Naive thymus-derived CD4-positive, alpha-beta T cell (primary cell): Measurements from ENCODE around the gene OXCT1. TPM values are rescaled to one million over a fixed set of nuclear protein-coding genes. Genes with fewer than 3 reads are reported as not detected.
"Not testable (repeated sequence)": the region's sequence is repeated elsewhere in the genome, so short reads cannot be mapped to it uniquely, and the experiment has no call there.

ENCODE experiments used
- ATAC-seq: fragments of 150-1000 bp; cut with Tn5 transposase; 2 replicates; pipeline ENCODE4 v1.10.0; 2021; ENCODE audit warnings: mild to moderate bottlenecking, moderate library complexity
- CTCF ChIA-PET: fragments of 350-600 bp; sonication (Branson Sonifier 250); formaldehyde crosslinking; loops from one replicate; lab custom pipeline; 2021; ENCODE audit warnings: antibody characterized with exemption; lab: Charles Lee
- POLR2A ChIA-PET: fragments of 350-600 bp; sonication (Branson Sonifier 250); formaldehyde crosslinking; loops from one replicate; lab custom pipeline; 2021; ENCODE audit warnings: antibody characterized with exemption, inconsistent platforms; lab: Charles Lee
- DNase-seq, 9 donors: peaks; one replicate each; pipeline versions ENCODE4 v3.0.0 to v3.0.0-alpha.2; 2020 to 2022; ENCODE audit warnings: mixed read lengths in 1 of 9
- H3K27ac ChIP-seq: one replicate; pipeline ENCODE4 v1.7.0; 2013; ENCODE audit warnings: mild to moderate bottlenecking, low read depth, low read length, moderate library complexity
- H3K27me3 ChIP-seq, 2 donors: one replicate each; pipeline ENCODE4 v1.7.0; 2013; ENCODE audit warnings: low read length in 2 of 2, mild to moderate bottlenecking in 2 of 2, moderate library complexity in 2 of 2; ENCODE audit not compliant: control insufficient read depth in 2 of 2, insufficient read depth in 2 of 2
- H3K36me3 ChIP-seq, 3 experiments: 1 replicate in 2 of 3; 2 replicates in 1 of 3; pipeline ENCODE4 v1.7.0; 2013; ENCODE audit warnings: low read length in 3 of 3, mild to moderate bottlenecking in 3 of 3, moderate library complexity in 1 of 3; ENCODE audit not compliant: insufficient read depth in 3 of 3, control insufficient read depth in 2 of 3
- H3K4me1 ChIP-seq, 2 donors: one replicate each; pipeline ENCODE4 v1.7.0; 2013; ENCODE audit warnings: low read length in 2 of 2, mild to moderate bottlenecking in 2 of 2, moderate library complexity in 1 of 2; ENCODE audit not compliant: control insufficient read depth in 2 of 2, insufficient read depth in 2 of 2
- H3K4me3 ChIP-seq: 2 replicates; pipeline ENCODE4 v1.7.0; 2013; ENCODE audit warnings: mild to moderate bottlenecking, low read length
- H3K9me3 ChIP-seq, 3 experiments: 1 replicate in 2 of 3; 2 replicates in 1 of 3; pipeline ENCODE4 v1.7.0; 2013; ENCODE audit warnings: low read length in 3 of 3; ENCODE audit not compliant: control insufficient read depth in 2 of 3
- H3K27ac Mint-ChIP-seq, 9 donors: one replicate each; pipeline ENCODE4 v1.8.0; 2020 to 2022; ENCODE audit warnings: mixed read lengths in 9 of 9, mild to moderate bottlenecking in 8 of 9, moderate library complexity in 5 of 9, inconsistent platforms in 2 of 9
- H3K27me3 Mint-ChIP-seq, 5 donors: one replicate each; pipeline ENCODE4 v1.8.0; 2021 to 2022; ENCODE audit warnings: mixed read lengths in 5 of 5, mild to moderate bottlenecking in 1 of 5
- H3K36me3 Mint-ChIP-seq, 5 donors: one replicate each; pipeline ENCODE4 v1.8.0; 2020 to 2022; ENCODE audit warnings: mixed read lengths in 5 of 5, mild to moderate bottlenecking in 3 of 5, inconsistent platforms in 1 of 5
- H3K4me1 Mint-ChIP-seq, 7 donors: one replicate each; pipeline ENCODE4 v1.8.0; 2020 to 2022; ENCODE audit warnings: mixed read lengths in 7 of 7, mild to moderate bottlenecking in 3 of 7, inconsistent platforms in 1 of 7
- H3K4me3 Mint-ChIP-seq, 10 donors: one replicate each; pipeline ENCODE4 v1.8.0; 2020 to 2022; ENCODE audit warnings: mild to moderate bottlenecking in 10 of 10, mixed read lengths in 10 of 10, moderate library complexity in 6 of 10, inconsistent platforms in 2 of 10
- H3K9me3 Mint-ChIP-seq, 11 donors: one replicate each; pipeline ENCODE4 v1.8.0; 2020 to 2022; ENCODE audit warnings: mixed read lengths in 11 of 11, mild to moderate bottlenecking in 4 of 11, inconsistent platforms in 1 of 11, moderate library complexity in 1 of 11
- intact Hi-C, 2 donors: fragments of 100-400 bp; cut with micrococcal nuclease; formaldehyde crosslinking; loops; one replicate each; pipeline ENCODE4 v1.15.1; 2023
- polyA plus RNA-seq, 2 donors: library from polyadenylated mRNA; unstranded; fragments of 300-500 nt; fragmentation: Illumina TruSeq; gene quantifications; one replicate each; pipeline ENCODE4 v1.2.3, GENCODE V29; 2021
- total RNA-seq, 6 experiments: library from RNA in 5 of 6; stranded (reverse) in 5 of 6; gene quantifications; 1 replicate in 5 of 6; 2 replicates in 1 of 6; pipeline ENCODE4 v1.2.3 and lab custom pipeline; 2021 to 2026

The OXCT1 gene
- total and polyA plus RNA-seq, 7 experiments from 2014 or later = 18.6 to 53.1 (median 30.0) TPM

- DNase-seq, H3K9me3 Mint-ChIP-seq, H3K4me3 ChIP-seq, CTCF ChIA-PET, intact Hi-C loops, POLR2A ChIA-PET, H3K27me3 ChIP-seq, H3K9me3 ChIP-seq, H3K4me3 Mint-ChIP-seq, H3K27me3 Mint-ChIP-seq, H3K4me1 Mint-ChIP-seq, H3K27ac Mint-ChIP-seq, H3K27ac ChIP-seq, ATAC-seq, H3K4me1 ChIP-seq: not testable (repeated sequence)
- peaks cover 31 to 52% (median 48%) of the 10 kb centered on the region in 5 donors for H3K36me3 Mint-ChIP-seq
- H3K36me3 ChIP-seq = peaks cover 0 to 32% (median 7%) of the 10 kb centered on the region in 3 experiments
Measured at GRCh38 chr5:41742608-41743007, 127.6 kb downstream of the OXCT1 start.

- H3K36me3 Mint-ChIP-seq = peaks cover 28 to 72% (median 62%) of the 10 kb centered on the region in 5 donors
- intact Hi-C loops = no loop called here
- no peaks in the 10 kb centered on the region for H3K27me3 Mint-ChIP-seq
- H3K4me3 Mint-ChIP-seq = no peak overlapping the region
- peaks cover 0 to 30% (median 4%) of the 10 kb centered on the region in 3 experiments for H3K36me3 ChIP-seq
- DNase-seq (no peak), ATAC-seq (no peak)
- H3K27ac Mint-ChIP-seq = no peak overlapping the region
- peaks cover 0 to 3% (median 0%) of the 10 kb centered on the region in 7 donors for H3K4me1 Mint-ChIP-seq
- no peak overlapping the region for H3K27ac ChIP-seq
- H3K4me3 ChIP-seq = no peak overlapping the region
- CTCF ChIA-PET = no interaction called here
- no peaks in the 10 kb centered on the region for H3K27me3 ChIP-seq
- H3K9me3 Mint-ChIP-seq = peaks cover 0 to 4% (median 0%) of the 10 kb centered on the region in 11 donors
- no peaks in the 10 kb centered on the region for H3K9me3 ChIP-seq
- H3K4me1 ChIP-seq = no peaks in the 10 kb centered on the region
- POLR2A ChIA-PET = no interaction called here
Measured at GRCh38 chr5:41738710-41739354, 131.4 kb downstream of the OXCT1 start.

- peaks cover 0 to 3% (median 0%) of the 10 kb centered on the region in 11 donors for H3K9me3 Mint-ChIP-seq
- H3K4me3 ChIP-seq = no peak overlapping the region
- ATAC-seq = no peak
- no peak overlapping the region for H3K4me3 Mint-ChIP-seq
- H3K9me3 ChIP-seq = no peaks in the 10 kb centered on the region
- no peaks in the 10 kb centered on the region for H3K27me3 Mint-ChIP-seq
- no peak overlapping the region for H3K27ac ChIP-seq
- no peak for DNase-seq
- intact Hi-C loops = no loop called here
- H3K36me3 ChIP-seq = peaks cover 0 to 30% (median 4%) of the 10 kb centered on the region in 3 experiments
- POLR2A ChIA-PET = no interaction called here
- H3K36me3 Mint-ChIP-seq = peaks cover 26 to 79% (median 63%) of the 10 kb centered on the region in 5 donors
- peaks cover 0 to 3% (median 0%) of the 10 kb centered on the region in 7 donors for H3K4me1 Mint-ChIP-seq
- no peaks in the 10 kb centered on the region for H3K4me1 ChIP-seq
- peak overlapping the region in 1 of 9 donors; percentile 36 for H3K27ac Mint-ChIP-seq
- CTCF ChIA-PET = no interaction called here
- H3K27me3 ChIP-seq = no peaks in the 10 kb centered on the region
Measured at GRCh38 chr5:41736641-41737040, 133.6 kb downstream of the OXCT1 start.

- intact Hi-C loops = no loop called here
- H3K36me3 ChIP-seq = peaks cover 0 to 38% (median 4%) of the 10 kb centered on the region in 3 experiments
- no peaks in the 10 kb centered on the region for H3K4me1 ChIP-seq
- peaks cover 26 to 79% (median 61%) of the 10 kb centered on the region in 5 donors for H3K36me3 Mint-ChIP-seq
- H3K9me3 ChIP-seq = no peaks in the 10 kb centered on the region
- peaks cover 0 to 3% (median 0%) of the 10 kb centered on the region in 11 donors for H3K9me3 Mint-ChIP-seq
- H3K27ac ChIP-seq = no peak overlapping the region
- peaks cover 0 to 3% (median 0%) of the 10 kb centered on the region in 7 donors for H3K4me1 Mint-ChIP-seq
- H3K27ac Mint-ChIP-seq = no peak overlapping the region
- ATAC-seq = no peak
- no peak for DNase-seq
- no peak overlapping the region for H3K4me3 ChIP-seq
- H3K4me3 Mint-ChIP-seq = no peak overlapping the region
- ChIA-PET CTCF (no interaction called here), POLR2A (no interaction called here)
- H3K27me3 ChIP-seq = no peaks in the 10 kb centered on the region
- H3K27me3 Mint-ChIP-seq = no peaks in the 10 kb centered on the region
Measured at GRCh38 chr5:41735213-41735612, 135.0 kb downstream of the OXCT1 start.

GRCh38 chr5:41729381-41729780 is 140.8 kb downstream of the OXCT1 start:
- H3K4me3 ChIP-seq, H3K36me3 ChIP-seq, CTCF ChIA-PET, H3K4me1 ChIP-seq, H3K27me3 Mint-ChIP-seq, ATAC-seq, H3K9me3 ChIP-seq, H3K27ac ChIP-seq, H3K27ac Mint-ChIP-seq, H3K4me1 Mint-ChIP-seq, H3K9me3 Mint-ChIP-seq, DNase-seq, POLR2A ChIA-PET, H3K4me3 Mint-ChIP-seq, intact Hi-C loops, H3K27me3 ChIP-seq: not testable (repeated sequence)
- peaks cover 0 to 51% (median 35%) of the 10 kb centered on the region in 5 donors for H3K36me3 Mint-ChIP-seq

- ChIA-PET CTCF (interaction anchor here (0.7 kb wide), 1 partner anchor 130 kb away, joined by 3 read pairs; no protein-coding TSS in a partner anchor), POLR2A (no interaction called here)
- peaks cover 0 to 8% (median 3%) of the 10 kb centered on the region in 3 experiments for H3K36me3 ChIP-seq
- H3K4me1 ChIP-seq = no peaks in the 10 kb centered on the region
- no peaks in the 10 kb centered on the region for H3K27me3 ChIP-seq
- no peak overlapping the region for H3K4me3 ChIP-seq
- Mint-ChIP-seq H3K4me3 (no peak overlapping the region), H3K36me3 (peaks cover 0 to 46% (median 34%) of the 10 kb centered on the region in 5 donors), H3K9me3 (peaks cover 0 to 6% (median 0%) of the 10 kb centered on the region in 11 donors), H3K27me3 (peaks cover 0 to 1% (median 0%) of the 10 kb centered on the region in 5 donors), H3K27ac (no peak overlapping the region), H3K4me1 (no peaks in the 10 kb centered on the region)
- no peaks in the 10 kb centered on the region for H3K9me3 ChIP-seq
- intact Hi-C loops = no loop called here
- DNase-seq (no peak), ATAC-seq (no peak)
- no peak overlapping the region for H3K27ac ChIP-seq
Measured at GRCh38 chr5:41728281-41728680, 141.9 kb downstream of the OXCT1 start.
